Measurements from ENCODE around the gene SNX21. TPM values are rescaled to one million over a fixed set of nuclear protein-coding genes. Genes with fewer than 3 reads are reported as not detected.

Gene SNX21
- total RNA-seq (23.2 TPM), polyA plus RNA-seq (ENCODE audit: insufficient read depth, low read depth, low replicate concordance) (35.6 TPM)
- long read RNA-seq, donor 1, partial matches to known transcripts: 0 of 2 reads
- long read RNA-seq, donor 1, other reads (novel, unspliced or antisense): 0 of 2 reads
- long read RNA-seq, donor 2: 0 reads
- long read RNA-seq, donor 3, partial matches to known transcripts: 5 of 26 reads
- long read RNA-seq, donor 3, other reads (novel, unspliced or antisense): 18 of 26 reads
- long read RNA-seq, donor 4, partial matches to known transcripts: 0 of 2 reads
- long read RNA-seq, donor 4, other reads (novel, unspliced or antisense): 0 of 2 reads
- long read RNA-seq, donor 5: 0 reads
- long read RNA-seq, donor 6, partial matches to known transcripts: 0 of 1 reads
- long read RNA-seq, donor 6, other reads (novel, unspliced or antisense): 0 of 1 reads
- long read RNA-seq, donor 7, partial matches to known transcripts: 3 of 12 reads
- long read RNA-seq, donor 7, other reads (novel, unspliced or antisense): 8 of 12 reads
- long read RNA-seq, donor 8, partial matches to known transcripts: 0 of 5 reads
- long read RNA-seq, donor 8, other reads (novel, unspliced or antisense): 0 of 5 reads
- long read RNA-seq, donor 9, partial matches to known transcripts: 0 of 1 reads
- long read RNA-seq, donor 9, other reads (novel, unspliced or antisense): 0 of 1 reads
- long read RNA-seq, donor 10, partial matches to known transcripts: 0 of 1 reads
- long read RNA-seq, donor 10, other reads (novel, unspliced or antisense): 0 of 1 reads

- TF ChIP-seq CTCF (IDR thresholded peaks at IDR 0.05; ENCODE audit: borderline replicate concordance, extremely low read depth, insufficient read depth): no peak
- Histone ChIP-seq H3K36me3 (ENCODE audit: control insufficient read depth in 2 of 3, insufficient read depth in 3 of 3, low read length in 3 of 3) (peaks cover 0 to 8% (median 0%) of the 10 kb centered on the region in 3 donors), H3K9me3 (ENCODE audit: control insufficient read depth in 2 of 3, insufficient read depth in 1 of 3, low read length in 3 of 3) (no peaks in the 10 kb centered on the region), H3K4me1 (ENCODE audit: control insufficient read depth in 2 of 3, insufficient read depth in 2 of 3, low read depth in 1 of 3, low read length in 3 of 3) (peaks cover 4 to 16% (median 5%) of the 10 kb centered on the region in 3 donors), H3K27ac (ENCODE audit: low read depth in 2 of 2, low read length in 2 of 2) (peak within 1 kb of the TSS; percentile 75 to 95), H3K4me3 (ENCODE audit: low read length in 3 of 3) (peak within 1 kb of the TSS; percentile 60 to 73 (median 64)), H3K27me3 (ENCODE audit: control insufficient read depth, insufficient read depth, low read length) (no peaks in the 10 kb centered on the region), H3K9ac (ENCODE audit: low read length in 3 of 3) (peak within 1 kb of the TSS; percentile 39 to 80 (median 44))
- FAIRE-seq: no peak
- peak; percentile 86 to 96 (median 90) for DNase-seq
- intact Hi-C loops (cut with DNase I): no loop called here
Measured at GRCh38 chr20:45833030-45833882, at the start of gene SNX21. Gene SNX21, plus strand, starts transcription at chr20:45833799. Its CDS starts 121 bp downstream, at chr20:45833920.

- H3K9ac ChIP-seq (ENCODE audit: low read length in 3 of 3): no peak overlapping the region
- FAIRE-seq (no peak), DNase-seq (no peak)
- TF ChIP-seq CTCF (IDR thresholded peaks at IDR 0.05; ENCODE audit: borderline replicate concordance, extremely low read depth, insufficient read depth): no peak
- H3K27me3 ChIP-seq (ENCODE audit: control insufficient read depth, insufficient read depth, low read length): no peaks in the 10 kb centered on the region
- H3K27ac ChIP-seq (ENCODE audit: low read depth in 2 of 2, low read length in 2 of 2): no peak overlapping the region
- no peak overlapping the region for H3K4me3 ChIP-seq (ENCODE audit: low read length in 3 of 3)
- H3K36me3 ChIP-seq (ENCODE audit: control insufficient read depth in 2 of 3, insufficient read depth in 3 of 3, low read length in 3 of 3): no peaks in the 10 kb centered on the region
- intact Hi-C loops (cut with DNase I): no loop called here
- peaks cover 0 to 7% (median 5%) of the 10 kb centered on the region in 3 donors for H3K4me1 ChIP-seq (ENCODE audit: control insufficient read depth in 2 of 3, insufficient read depth in 2 of 3, low read depth in 1 of 3, low read length in 3 of 3)
- H3K9me3 ChIP-seq (ENCODE audit: control insufficient read depth in 2 of 3, insufficient read depth in 1 of 3, low read length in 3 of 3): no peaks in the 10 kb centered on the region
Measured at GRCh38 chr20:45788351-45788750, 45.2 kb upstream of the SNX21 start.

GRCh38 chr20:45792317-45793118 lies 41.1 kb upstream of the SNX21 start:
- intact Hi-C loops (cut with DNase I): no loop called here

More at GRCh38 chr20:45792317-45793118, 41.1 kb upstream of the SNX21 start:
- FAIRE-seq (no peak), DNase-seq (peak in 2 of 5 donors; percentile 15 to 36)
- peak overlapping the region; percentile 76 to 94 (median 78) for H3K9ac ChIP-seq (ENCODE audit: low read length in 3 of 3)
- no peak for TF ChIP-seq CTCF (IDR thresholded peaks at IDR 0.05; ENCODE audit: borderline replicate concordance, extremely low read depth, insufficient read depth)
- H3K36me3 ChIP-seq (ENCODE audit: control insufficient read depth in 2 of 3, insufficient read depth in 3 of 3, low read length in 3 of 3): peaks cover 4 to 17% (median 11%) of the 10 kb centered on the region in 3 donors
- H3K4me3 ChIP-seq (ENCODE audit: low read length in 3 of 3): peak overlapping the region; percentile 89 to 94 (median 93)
- no peaks in the 10 kb centered on the region for H3K9me3 ChIP-seq (ENCODE audit: control insufficient read depth in 2 of 3, insufficient read depth in 1 of 3, low read length in 3 of 3)
- H3K27me3 ChIP-seq (ENCODE audit: control insufficient read depth, insufficient read depth, low read length): no peaks in the 10 kb centered on the region
- peaks cover 0 to 7% (median 5%) of the 10 kb centered on the region in 3 donors for H3K4me1 ChIP-seq (ENCODE audit: control insufficient read depth in 2 of 3, insufficient read depth in 2 of 3, low read depth in 1 of 3, low read length in 3 of 3)
- H3K27ac ChIP-seq (ENCODE audit: low read depth in 2 of 2, low read length in 2 of 2): peak overlapping the region; percentile 82 to 85

Measured in kidney (tissue), 22 donors.